ENCODE data around the gene RNF152. TPM values are rescaled to one million over a fixed set of nuclear protein-coding genes. Genes with fewer than 3 reads are reported as not detected.

RNF152 gene
- under 1 TPM; 0.73 to 0.95 TPM for total RNA-seq

- peak within 1 kb of the TSS; percentile 83 for H3K4me3 Mint-ChIP-seq
- H3K27me3 Mint-ChIP-seq = peaks cover 36 to 43% of the 10 kb centered on the region in 2 donors
- H3K4me1 Mint-ChIP-seq (ENCODE audit: low read depth in 2 of 2) = peaks cover 10 to 11% of the 10 kb centered on the region in 2 donors
- no peak for DNase-seq (ENCODE audit: low spot score)
- H3K36me3 Mint-ChIP-seq = no peaks in the 10 kb centered on the region
- ATAC-seq = no peak
- no peaks in the 10 kb centered on the region for H3K9me3 Mint-ChIP-seq
- no peak within 1 kb of the TSS for H3K27ac Mint-ChIP-seq
Measured at GRCh38 chr18:61892683-61893308, at the start of gene RNF152. Gene RNF152, minus strand, starts transcription at chr18:61893007. Its CDS starts 76,544 bp downstream, at chr18:61816463.

GRCh38 chr18:61941948-61942471 lies 49.2 kb upstream of the RNF152 start:
- Mint-ChIP-seq H3K36me3 (peaks cover 14% of the 10 kb centered on the region), H3K4me1 (ENCODE audit: low read depth in 2 of 2) (peaks cover 24 to 31% of the 10 kb centered on the region in 2 donors), H3K27ac (peak overlapping the region; percentile 15 to 57), H3K4me3 (peak overlapping the region; percentile 60), H3K9me3 (peaks cover 3% of the 10 kb centered on the region), H3K27me3 (peaks cover 0 to 4% of the 10 kb centered on the region in 2 donors)
- ATAC-seq (no peak), DNase-seq (ENCODE audit: low spot score) (no peak)

GRCh38 chr18:61939046-61939674 lies 46.4 kb upstream of the RNF152 start:
- Mint-ChIP-seq H3K9me3 (peaks cover 3% of the 10 kb centered on the region), H3K27ac (no peak overlapping the region), H3K27me3 (peaks cover 0 to 12% of the 10 kb centered on the region in 2 donors), H3K4me3 (no peak overlapping the region), H3K4me1 (ENCODE audit: low read depth in 2 of 2) (peaks cover 26 to 31% of the 10 kb centered on the region in 2 donors), H3K36me3 (peaks cover 14% of the 10 kb centered on the region)
- DNase-seq (ENCODE audit: low spot score) = no peak
- no peak for ATAC-seq

GRCh38 chr18:61935362-61935761 lies 42.6 kb upstream of the RNF152 start:
- Mint-ChIP-seq H3K27me3 (peaks cover 0 to 12% of the 10 kb centered on the region in 2 donors), H3K4me1 (ENCODE audit: low read depth in 2 of 2) (peaks cover 3 to 7% of the 10 kb centered on the region in 2 donors), H3K9me3 (no peaks in the 10 kb centered on the region), H3K36me3 (peaks cover 4% of the 10 kb centered on the region), H3K4me3 (no peak overlapping the region), H3K27ac (no peak overlapping the region)
- ATAC-seq (no peak), DNase-seq (ENCODE audit: low spot score) (no peak)

- Mint-ChIP-seq H3K36me3 (peaks cover 12% of the 10 kb centered on the region), H3K4me3 (no peak overlapping the region), H3K27ac (no peak overlapping the region), H3K9me3 (peaks cover 2% of the 10 kb centered on the region), H3K4me1 (ENCODE audit: low read depth in 2 of 2) (peaks cover 6 to 11% of the 10 kb centered on the region in 2 donors), H3K27me3 (peaks cover 2 to 7% of the 10 kb centered on the region in 2 donors)
- ATAC-seq = no peak
- peak; percentile 8 for DNase-seq (ENCODE audit: low spot score)
Measured at GRCh38 chr18:61931654-61932379, 39.0 kb upstream of the RNF152 start.

- Mint-ChIP-seq H3K27me3 (peaks cover 1 to 2% of the 10 kb centered on the region in 2 donors), H3K4me3 (no peak overlapping the region), H3K27ac (no peak overlapping the region), H3K9me3 (peaks cover 2% of the 10 kb centered on the region), H3K36me3 (peaks cover 12% of the 10 kb centered on the region), H3K4me1 (ENCODE audit: low read depth in 2 of 2) (peaks cover 9 to 13% of the 10 kb centered on the region in 2 donors)
- peak; percentile 22 for DNase-seq (ENCODE audit: low spot score)
- ATAC-seq = no peak
Measured at GRCh38 chr18:61929881-61930640, 37.3 kb upstream of the RNF152 start.

GRCh38 chr18:61926532-61926931 lies 33.7 kb upstream of the RNF152 start:
- Mint-ChIP-seq H3K27ac (no peak overlapping the region), H3K4me1 (ENCODE audit: low read depth in 2 of 2) (peaks cover 12 to 15% of the 10 kb centered on the region in 2 donors), H3K27me3 (peaks cover 0 to 2% of the 10 kb centered on the region in 2 donors), H3K9me3 (peaks cover 2% of the 10 kb centered on the region), H3K36me3 (peaks cover 12% of the 10 kb centered on the region), H3K4me3 (peak overlapping the region; percentile 14)
- ATAC-seq (peak; percentile 69 to 74), DNase-seq (ENCODE audit: low spot score) (peak; percentile 60)

GRCh38 chr18:61924550-61924949 lies 31.7 kb upstream of the RNF152 start:
- peaks cover under 1% of the 10 kb centered on the region for H3K9me3 Mint-ChIP-seq
- DNase-seq (ENCODE audit: low spot score) (peak; percentile 13), ATAC-seq (no peak)
- H3K4me1 Mint-ChIP-seq (ENCODE audit: low read depth in 2 of 2) = peaks cover 12 to 15% of the 10 kb centered on the region in 2 donors
- peaks cover 3% of the 10 kb centered on the region for H3K36me3 Mint-ChIP-seq
- H3K4me3 Mint-ChIP-seq = no peak overlapping the region
- H3K27ac Mint-ChIP-seq = no peak overlapping the region
- peaks cover 0 to under 1% of the 10 kb centered on the region in 2 donors for H3K27me3 Mint-ChIP-seq

- Mint-ChIP-seq H3K4me1 (ENCODE audit: low read depth in 2 of 2) (peaks cover 12 to 15% of the 10 kb centered on the region in 2 donors), H3K27ac (no peak overlapping the region), H3K9me3 (no peaks in the 10 kb centered on the region), H3K36me3 (no peaks in the 10 kb centered on the region), H3K27me3 (peaks cover 0 to 2% of the 10 kb centered on the region in 2 donors), H3K4me3 (no peak overlapping the region)
- ATAC-seq (peak; percentile 31 to 54), DNase-seq (ENCODE audit: low spot score) (peak; percentile 10)
Measured at GRCh38 chr18:61922435-61922834, 29.6 kb upstream of the RNF152 start.

GRCh38 chr18:61921621-61922235 lies 28.9 kb upstream of the RNF152 start:
- Mint-ChIP-seq H3K27ac (no peak overlapping the region), H3K4me1 (ENCODE audit: low read depth in 2 of 2) (peaks cover 7 to 12% of the 10 kb centered on the region in 2 donors), H3K4me3 (peak overlapping the region; percentile 6), H3K36me3 (no peaks in the 10 kb centered on the region), H3K27me3 (peaks cover 0 to 2% of the 10 kb centered on the region in 2 donors), H3K9me3 (no peaks in the 10 kb centered on the region)
- DNase-seq (ENCODE audit: low spot score) (peak; percentile 51), ATAC-seq (peak in 1 of 2 donors; percentile 54)

GRCh38 chr18:61917818-61918217 lies 25.0 kb upstream of the RNF152 start:
- no peak overlapping the region for H3K27ac Mint-ChIP-seq
- H3K4me1 Mint-ChIP-seq (ENCODE audit: low read depth in 2 of 2) = peaks cover 0 to 6% of the 10 kb centered on the region in 2 donors
- no peak overlapping the region for H3K4me3 Mint-ChIP-seq
- ATAC-seq (no peak), DNase-seq (ENCODE audit: low spot score) (no peak)
- H3K9me3 Mint-ChIP-seq = no peaks in the 10 kb centered on the region
- H3K27me3 Mint-ChIP-seq = peaks cover 0 to 7% of the 10 kb centered on the region in 2 donors
- H3K36me3 Mint-ChIP-seq = no peaks in the 10 kb centered on the region

GRCh38 chr18:61912476-61912875 lies 19.7 kb upstream of the RNF152 start:
- peaks cover 18 to 25% of the 10 kb centered on the region in 2 donors for H3K27me3 Mint-ChIP-seq
- H3K9me3 Mint-ChIP-seq = no peaks in the 10 kb centered on the region
- DNase-seq (ENCODE audit: low spot score) = peak; percentile 23
- no peak overlapping the region for H3K4me3 Mint-ChIP-seq
- no peak for ATAC-seq
- no peaks in the 10 kb centered on the region for H3K4me1 Mint-ChIP-seq (ENCODE audit: low read depth in 2 of 2)
- H3K27ac Mint-ChIP-seq = no peak overlapping the region
- H3K36me3 Mint-ChIP-seq = no peaks in the 10 kb centered on the region

GRCh38 chr18:61910101-61910500 lies 17.3 kb upstream of the RNF152 start:
- Mint-ChIP-seq H3K36me3 (no peaks in the 10 kb centered on the region), H3K9me3 (no peaks in the 10 kb centered on the region), H3K27me3 (peaks cover 18 to 28% of the 10 kb centered on the region in 2 donors), H3K4me1 (ENCODE audit: low read depth in 2 of 2) (no peaks in the 10 kb centered on the region), H3K27ac (no peak overlapping the region), H3K4me3 (no peak overlapping the region)
- peak; percentile 22 for DNase-seq (ENCODE audit: low spot score)
- ATAC-seq = peak in 1 of 2 donors; percentile 36
